Activated T-helper 1 cell treated with Interleukin-2 at 50 U/mL for 16 hours (primary cell): ENCODE data around the gene ANLN.
"Not testable (repeated sequence)": the region's sequence is repeated elsewhere in the genome, so short reads cannot be mapped to it uniquely, and the experiment has no call there.

Experiments used
- DNase-seq: peaks from one replicate; pipeline ENCODE4 v3.0.0-alpha.2; 2020; ENCODE audit warnings: low read depth

Gene ANLN

GRCh38 chr7:36389371-36390198 lies at the start of gene ANLN:
ANLN (plus strand) TSS chr7:36389862; CDS start chr7:36390027, 165 bp downstream.
- peak; percentile 79 for DNase-seq

GRCh38 chr7:36343548-36343947 lies 46.1 kb upstream of the ANLN start:
- DNase-seq, result no peak

- DNase-seq, result no peak
Measured at GRCh38 chr7:36344622-36345021, 45.0 kb upstream of the ANLN start.

DNA sequence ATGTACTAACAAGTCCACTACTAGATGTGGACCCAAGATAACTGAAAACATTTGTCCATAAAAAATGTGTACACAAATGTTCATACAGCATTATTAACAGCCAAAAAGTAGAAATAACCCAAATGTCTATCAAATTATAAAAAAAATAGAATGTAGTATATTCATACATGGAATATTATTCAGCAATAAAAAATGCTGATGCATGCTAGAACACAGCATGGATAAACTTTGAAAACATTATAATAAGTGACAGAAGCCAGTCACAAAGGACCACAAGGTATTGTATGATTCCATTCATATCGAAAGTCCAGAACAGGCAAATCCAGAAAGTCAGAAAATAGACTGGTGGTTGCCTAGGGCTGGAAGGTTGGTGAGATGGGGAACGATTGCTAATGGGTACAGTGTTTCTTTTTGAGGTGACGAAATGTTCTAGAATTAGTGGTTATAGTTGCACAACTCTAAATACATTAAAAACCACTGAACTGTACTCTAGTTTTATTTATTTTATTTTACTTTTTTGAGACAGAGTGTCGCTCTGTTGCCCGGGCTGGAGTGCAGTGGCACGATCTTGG lies 43.3 kb upstream of the ANLN start:
- DNase-seq, result no peak

GRCh38 chr7:36348256-36348655 lies 41.4 kb upstream of the ANLN start:
- no peak for DNase-seq

DNA sequence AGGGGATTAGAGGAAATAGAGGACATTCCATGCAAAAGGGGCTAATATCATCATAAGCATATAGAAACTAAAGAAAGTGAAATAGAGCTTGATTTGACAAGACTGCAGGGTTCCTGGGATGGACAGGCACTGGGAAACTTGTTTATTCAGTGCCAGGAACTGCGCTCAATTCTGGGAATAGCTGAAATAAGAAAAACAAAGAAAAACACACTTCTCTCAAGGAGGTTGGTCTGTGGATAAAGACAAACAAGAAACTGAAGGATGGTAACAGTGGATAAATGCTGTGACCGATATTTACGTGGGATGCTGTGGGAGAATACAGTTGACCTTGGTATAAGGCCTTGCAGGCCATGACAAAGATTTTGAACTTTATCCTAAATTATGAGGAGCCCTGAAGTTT lies 40.9 kb upstream of the ANLN start:
- DNase-seq, result no peak

DNA sequence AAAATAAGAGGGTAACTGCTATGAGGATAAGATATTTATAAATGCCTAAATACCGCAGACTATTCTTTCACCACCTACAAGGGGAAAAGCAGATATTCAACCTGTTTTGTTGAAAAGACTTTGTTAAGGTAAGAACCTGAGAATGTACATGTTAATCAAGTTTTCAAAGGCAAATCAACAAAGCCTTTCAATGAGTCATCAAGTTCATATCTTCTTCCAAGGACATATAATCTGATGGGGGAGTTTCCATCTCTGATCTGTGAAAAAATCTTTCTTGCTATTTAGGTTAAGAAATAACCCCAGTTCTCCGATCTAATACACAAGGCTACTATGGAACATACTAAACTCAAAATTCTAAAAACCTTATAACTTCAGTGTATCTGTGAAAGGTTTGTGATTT lies 40.0 kb upstream of the ANLN start:
- DNase-seq, result no peak

- no peak for DNase-seq
Measured at GRCh38 chr7:36355490-36355889, 34.2 kb upstream of the ANLN start.

DNA sequence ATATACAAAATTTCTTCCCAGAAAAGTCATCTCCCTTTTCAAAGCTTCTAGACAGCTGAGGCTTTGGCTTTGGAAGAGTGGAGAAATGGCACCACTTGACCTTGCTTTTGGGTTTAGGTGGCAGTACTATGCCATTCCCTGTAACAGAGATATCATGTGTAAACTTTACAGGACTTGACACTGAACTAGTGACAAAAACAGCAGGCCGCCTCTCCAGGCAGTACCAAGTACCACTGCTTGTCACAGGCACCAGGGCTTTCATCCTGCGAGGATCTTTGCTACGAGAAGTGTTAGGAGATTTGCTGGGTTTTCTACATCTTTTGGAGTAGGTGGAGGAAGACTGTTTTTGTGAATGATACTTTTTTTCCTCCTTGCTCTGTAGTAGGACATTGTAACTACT lies 32.6 kb upstream of the ANLN start:
- DNase-seq, result no peak

- DNase-seq, result no peak
Measured at GRCh38 chr7:36358589-36358988, 31.1 kb upstream of the ANLN start.

GRCh38 chr7:36360244-36360643 lies 29.4 kb upstream of the ANLN start:
- DNase-seq, result no peak

GRCh38 chr7:36361227-36361626 lies 28.4 kb upstream of the ANLN start:
- no peak for DNase-seq

DNA sequence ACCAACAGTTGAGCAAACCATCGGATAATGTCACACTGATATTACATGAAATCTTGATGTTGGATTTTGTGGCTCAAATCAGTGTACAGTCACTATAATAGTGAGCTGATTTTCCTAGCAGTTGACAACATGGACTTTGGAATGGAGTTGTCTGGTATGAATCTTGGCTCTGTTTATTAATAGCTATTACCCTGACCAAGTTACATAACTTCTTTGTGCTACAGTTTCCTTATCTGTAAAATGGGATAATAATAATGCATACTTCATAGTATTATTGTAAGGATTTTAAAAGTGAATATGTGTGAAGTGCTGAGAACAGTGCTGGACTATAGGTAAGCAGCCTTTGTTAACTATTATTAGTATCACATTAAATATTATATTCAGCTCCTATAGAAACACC lies 26.1 kb upstream of the ANLN start:
- no peak for DNase-seq

DNA sequence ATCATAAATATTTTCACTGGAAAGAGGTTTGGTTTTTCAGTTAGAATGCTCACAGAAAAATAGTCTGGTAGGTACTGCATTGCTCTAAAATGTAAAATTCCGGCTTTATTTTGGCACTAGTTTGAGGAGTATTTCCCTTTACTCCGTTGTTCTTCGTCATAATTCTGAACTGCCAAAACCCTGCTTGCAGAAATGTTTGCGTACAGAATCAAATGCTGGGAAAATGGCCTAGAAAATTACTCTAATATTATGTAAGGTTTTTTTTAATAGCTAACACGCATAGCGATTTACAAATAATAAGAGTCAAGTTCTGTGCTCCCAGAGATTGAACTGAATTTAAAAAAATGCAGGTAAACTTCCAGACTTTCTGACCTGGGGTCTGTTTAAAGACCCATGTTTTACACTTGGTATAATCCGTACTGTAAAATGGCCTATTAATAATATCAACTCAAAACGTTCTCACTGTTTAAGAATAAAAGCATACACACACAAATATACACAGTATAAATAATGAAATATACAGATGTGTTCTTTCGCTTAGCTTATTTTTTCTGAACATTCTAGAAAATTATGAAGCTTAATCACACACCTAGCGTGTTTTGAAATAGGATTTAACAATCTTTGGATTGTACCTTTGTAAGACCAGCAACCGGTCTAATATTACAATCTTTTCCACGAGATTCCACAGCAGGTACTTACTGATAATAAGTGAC lies 23.5 kb upstream of the ANLN start:
- DNase-seq, result no peak

GRCh38 chr7:36366718-36367560 lies 22.7 kb upstream of the ANLN start:
- DNase-seq, result peak; percentile 86

DNA sequence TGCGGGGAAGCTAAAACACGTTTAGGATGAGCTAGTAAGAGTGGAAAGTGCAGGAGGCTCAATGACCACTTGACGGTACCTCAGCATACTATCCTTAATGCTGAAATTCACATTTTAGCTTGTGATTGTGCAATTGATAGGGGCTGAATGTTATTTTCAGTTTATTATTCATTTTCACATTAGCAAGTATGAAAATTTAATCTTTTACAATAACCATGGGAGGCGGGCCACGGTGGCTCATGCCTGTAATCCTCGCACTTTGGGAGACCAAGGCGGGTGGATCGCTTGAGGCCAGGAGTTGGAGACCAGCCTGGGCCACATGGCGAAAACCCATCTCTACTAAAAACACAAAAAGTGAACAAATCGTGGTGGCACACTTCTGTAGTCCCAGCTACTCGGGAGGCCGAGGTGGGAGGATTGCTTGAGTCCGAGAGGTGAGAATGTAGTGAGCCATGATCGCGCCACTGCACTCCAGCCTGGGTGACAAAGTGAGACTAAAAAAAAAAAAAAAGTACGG lies 22.0 kb upstream of the ANLN start:
- no peak for DNase-seq

- DNase-seq, result no peak
Measured at GRCh38 chr7:36368496-36368895, 21.2 kb upstream of the ANLN start.

- no peak for DNase-seq
Measured at GRCh38 chr7:36369171-36369570, 20.5 kb upstream of the ANLN start.

- DNase-seq, result no peak
Measured at GRCh38 chr7:36370046-36370445, 19.6 kb upstream of the ANLN start.

GRCh38 chr7:36372156-36372555 lies 17.5 kb upstream of the ANLN start:
- no peak for DNase-seq

- DNase-seq, result not testable (repeated sequence)
Measured at GRCh38 chr7:36378555-36378954, 11.1 kb upstream of the ANLN start.
